Trophoblast cell (in vitro differentiated cells and primary cell): ENCODE data around the gene C16orf96.

Experiments used
- DNase-seq, 2 donors: peaks; one replicate each; pipeline ENCODE4 v3.0.0-alpha.2; 2016
- H2AFZ ChIP-seq: 2 replicates; pipeline ENCODE4 v1.6.1; 2013; ENCODE audit warnings: low read length, moderate library complexity, mild to moderate bottlenecking; ENCODE audit not compliant: insufficient read depth, poor library complexity
- H2AK5ac ChIP-seq: 2 replicates; pipeline ENCODE4 v1.6.1; 2013; ENCODE audit warnings: mild to moderate bottlenecking, low read length
- H2BK120ac ChIP-seq: 2 replicates; pipeline ENCODE4 v1.6.1; 2013; ENCODE audit warnings: low read length, mild to moderate bottlenecking, moderate library complexity; ENCODE audit not compliant: insufficient read depth, poor library complexity
- H2BK12ac ChIP-seq: 2 replicates; pipeline ENCODE4 v1.6.1; 2013; ENCODE audit warnings: mild to moderate bottlenecking, low read length, moderate library complexity
- H2BK5ac ChIP-seq: 2 replicates; pipeline ENCODE4 v1.6.1; 2013; ENCODE audit warnings: low read length, low read depth, moderate library complexity, mild to moderate bottlenecking; ENCODE audit not compliant: poor library complexity
- H3K14ac ChIP-seq: 2 replicates; pipeline ENCODE4 v1.6.1; 2013; ENCODE audit warnings: mild to moderate bottlenecking, low read length
- H3K18ac ChIP-seq: 2 replicates; pipeline ENCODE4 v1.6.1; 2013; ENCODE audit warnings: mild to moderate bottlenecking, low read length
- H3K23ac ChIP-seq: 2 replicates; pipeline ENCODE4 v1.6.1; 2013; ENCODE audit warnings: low read length
- H3K27ac ChIP-seq: 2 replicates; pipeline ENCODE4 v1.5.1; 2013; ENCODE audit warnings: low read depth, mild to moderate bottlenecking, inconsistent platforms, low read length, moderate library complexity
- H3K27me3 ChIP-seq: 2 replicates; pipeline ENCODE4 v1.6.1; 2013; ENCODE audit warnings: inconsistent platforms, mild to moderate bottlenecking, low read length, moderate library complexity; ENCODE audit not compliant: insufficient read depth
- H3K36me3 ChIP-seq, 2 experiments: 1 replicate in 1 of 2; 2 replicates in 1 of 2; pipeline ENCODE4 v1.6.1; 2013; ENCODE audit warnings: low read length in 2 of 2, mild to moderate bottlenecking in 2 of 2, moderate library complexity in 1 of 2; ENCODE audit not compliant: insufficient read depth in 2 of 2, control insufficient read depth in 1 of 2
- H3K4ac ChIP-seq: 2 replicates; pipeline ENCODE4 v1.6.1; 2013; ENCODE audit warnings: low read depth, mild to moderate bottlenecking, low read length, moderate library complexity
- H3K4me1 ChIP-seq, 2 experiments: 1 replicate in 1 of 2; 2 replicates in 1 of 2; pipeline ENCODE4 v1.6.1; 2013; ENCODE audit warnings: low read length in 2 of 2, mild to moderate bottlenecking in 2 of 2, moderate library complexity in 1 of 2; ENCODE audit not compliant: insufficient read depth in 2 of 2, control insufficient read depth in 1 of 2
- H3K4me2 ChIP-seq: 2 replicates; pipeline ENCODE4 v1.6.1; 2013; ENCODE audit warnings: inconsistent platforms, mild to moderate bottlenecking, low read length, moderate library complexity
- H3K4me3 ChIP-seq: 2 replicates; pipeline ENCODE4 v1.5.1; 2013; ENCODE audit warnings: mild to moderate bottlenecking, low read depth, low read length, inconsistent platforms
- H3K79me1 ChIP-seq: one replicate; pipeline ENCODE4 v1.6.1; 2013; ENCODE audit warnings: low read length
- H3K79me2 ChIP-seq: 2 replicates; pipeline ENCODE4 v1.6.1; 2013; ENCODE audit warnings: low read length, mild to moderate bottlenecking; ENCODE audit not compliant: control insufficient read depth, insufficient read depth, poor library complexity
- H3K9ac ChIP-seq: 2 replicates; pipeline ENCODE4 v1.6.1; 2013; ENCODE audit warnings: mild to moderate bottlenecking, low read length
- H3K9me3 ChIP-seq: 2 replicates; pipeline ENCODE4 v1.6.1; 2013; ENCODE audit warnings: low read depth, mild to moderate bottlenecking, control low read depth, inconsistent platforms, low read length; ENCODE audit not compliant: insufficient read depth
- H4K12ac ChIP-seq: 2 replicates; pipeline ENCODE4 v1.6.1; 2013; ENCODE audit warnings: low read depth, mild to moderate bottlenecking, low read length, moderate library complexity
- H4K8ac ChIP-seq: 2 replicates; pipeline ENCODE4 v1.6.1; 2013; ENCODE audit warnings: low read depth, mild to moderate bottlenecking, low read length, moderate library complexity
- H4K91ac ChIP-seq: one replicate; pipeline ENCODE4 v1.6.1; 2013; ENCODE audit warnings: low read depth, mild to moderate bottlenecking, low read length, moderate library complexity
- WGBS: extraction: QIAGEN DNeasy Blood & Tissue Kit; methylation state at CpG from one replicate; pipeline ENCODE4 v1.1.7; 2013; ENCODE audit warnings: missing lambda C conversion rate; ENCODE audit not compliant: insufficient read length, insufficient coverage; ENCODE audit errors: extremely low coverage; 5-methylcytosine and 5-hydroxymethylcytosine counted together

The C16orf96 gene

DNA sequence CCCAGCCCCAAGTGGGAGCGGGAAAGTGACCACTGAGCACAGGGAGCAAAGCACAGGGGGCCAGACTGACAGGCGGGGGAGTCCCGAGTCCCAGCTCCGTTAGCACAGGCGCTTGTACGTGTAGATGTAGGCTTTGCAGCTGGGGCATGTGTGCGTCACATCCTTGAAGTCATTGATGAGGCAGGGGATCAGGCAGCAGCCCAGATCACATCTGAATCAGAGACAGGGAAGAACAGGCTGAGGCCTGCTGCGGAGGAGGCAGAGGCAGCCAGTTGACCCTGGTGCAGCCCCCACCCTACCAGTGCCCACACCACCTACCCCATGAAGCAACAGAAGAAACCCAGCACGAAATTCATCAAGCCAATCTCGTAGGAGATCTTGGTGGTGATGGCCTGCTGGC lies 43.7 kb upstream of the C16orf96 start:
- H3K23ac ChIP-seq: no peak overlapping the region
- no peak overlapping the region for H3K18ac ChIP-seq
- H3K9me3 ChIP-seq: no peaks in the 10 kb centered on the region
- H2AFZ ChIP-seq: no peak overlapping the region
- H3K27me3 ChIP-seq: no peaks in the 10 kb centered on the region
- no peaks in the 10 kb centered on the region for H3K79me1 ChIP-seq
- H3K4me3 ChIP-seq: no peak overlapping the region
- no peak overlapping the region for H2BK120ac ChIP-seq
- H3K14ac ChIP-seq: no peak overlapping the region
- peaks cover 0 to 5% of the 10 kb centered on the region in 2 experiments for H3K4me1 ChIP-seq
- H3K36me3 ChIP-seq: peaks cover 56 to 60% of the 10 kb centered on the region in 2 experiments
- no peak overlapping the region for H2BK5ac ChIP-seq
- no CpG with 5 or more reads among the region's 10 CpGs for whole genome bisulfite sequencing
- no peaks in the 10 kb centered on the region for H3K79me2 ChIP-seq
- no peak overlapping the region for H3K9ac ChIP-seq
- H4K8ac ChIP-seq: no peak overlapping the region
- no peak overlapping the region for H2AK5ac ChIP-seq
- no peak for DNase-seq
- H4K91ac ChIP-seq: no peak overlapping the region
- no peak overlapping the region for H4K12ac ChIP-seq
- H3K4ac ChIP-seq: no peak overlapping the region
- H2BK12ac ChIP-seq: no peak overlapping the region
- no peak overlapping the region for H3K4me2 ChIP-seq
- no peak overlapping the region for H3K27ac ChIP-seq

DNA sequence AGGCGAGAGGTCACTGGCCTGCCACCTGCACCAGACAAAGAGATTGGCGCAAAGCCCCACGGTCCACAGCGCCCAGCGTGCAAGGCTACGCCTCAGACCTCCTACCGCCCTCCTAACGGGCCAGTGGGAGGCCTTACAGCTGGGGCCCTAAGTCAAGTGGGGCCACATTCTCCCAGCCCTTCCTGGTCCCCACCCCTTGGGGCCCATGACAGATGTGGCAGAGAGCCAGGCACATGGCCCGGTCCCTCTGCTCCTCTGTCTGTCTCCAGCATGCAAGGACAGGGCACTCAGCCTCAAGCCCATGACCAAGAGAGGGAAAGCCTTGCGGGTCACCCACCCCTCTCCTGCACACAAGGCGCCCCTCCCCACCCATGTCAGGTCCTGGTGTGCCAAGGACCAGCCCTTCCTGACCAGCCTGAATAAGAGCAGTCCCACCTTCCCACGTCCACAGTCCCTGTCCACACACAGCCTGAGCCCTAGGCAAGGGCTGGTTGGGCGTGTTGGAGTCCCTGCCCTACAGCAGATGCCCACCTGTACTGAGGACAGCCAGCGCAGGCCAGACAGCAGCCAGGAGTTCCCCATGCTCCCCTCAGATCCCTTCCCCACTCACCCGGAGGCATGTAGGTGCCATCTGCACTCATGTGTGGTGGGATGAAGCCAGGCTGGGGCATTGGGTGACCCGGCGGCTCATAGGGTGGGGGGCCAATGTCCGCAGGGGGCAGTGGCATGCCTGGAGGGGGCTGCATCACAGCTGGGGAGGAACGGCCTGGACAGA lies 42.9 kb upstream of the C16orf96 start:
- no peak overlapping the region for H4K8ac ChIP-seq
- H3K4ac ChIP-seq: no peak overlapping the region
- no peak overlapping the region for H2BK12ac ChIP-seq
- peaks cover 48 to 52% of the 10 kb centered on the region in 2 experiments for H3K36me3 ChIP-seq
- H3K9me3 ChIP-seq: no peaks in the 10 kb centered on the region
- no peak overlapping the region for H2BK5ac ChIP-seq
- no CpG with 5 or more reads among the region's 19 CpGs for WGBS
- H3K79me2 ChIP-seq: no peaks in the 10 kb centered on the region
- no peak overlapping the region for H2BK120ac ChIP-seq
- H2AFZ ChIP-seq: no peak overlapping the region
- H3K79me1 ChIP-seq: no peaks in the 10 kb centered on the region
- no peak overlapping the region for H3K27ac ChIP-seq
- no peaks in the 10 kb centered on the region for H3K27me3 ChIP-seq
- H3K23ac ChIP-seq: no peak overlapping the region
- no peak overlapping the region for H3K14ac ChIP-seq
- H3K4me2 ChIP-seq: no peak overlapping the region
- DNase-seq: no peak
- H2AK5ac ChIP-seq: no peak overlapping the region
- H3K4me3 ChIP-seq: no peak overlapping the region
- no peak overlapping the region for H4K91ac ChIP-seq
- H3K18ac ChIP-seq: no peak overlapping the region
- H4K12ac ChIP-seq: no peak overlapping the region
- no peak overlapping the region for H3K9ac ChIP-seq
- peaks cover 0 to 5% of the 10 kb centered on the region in 2 experiments for H3K4me1 ChIP-seq

DNA sequence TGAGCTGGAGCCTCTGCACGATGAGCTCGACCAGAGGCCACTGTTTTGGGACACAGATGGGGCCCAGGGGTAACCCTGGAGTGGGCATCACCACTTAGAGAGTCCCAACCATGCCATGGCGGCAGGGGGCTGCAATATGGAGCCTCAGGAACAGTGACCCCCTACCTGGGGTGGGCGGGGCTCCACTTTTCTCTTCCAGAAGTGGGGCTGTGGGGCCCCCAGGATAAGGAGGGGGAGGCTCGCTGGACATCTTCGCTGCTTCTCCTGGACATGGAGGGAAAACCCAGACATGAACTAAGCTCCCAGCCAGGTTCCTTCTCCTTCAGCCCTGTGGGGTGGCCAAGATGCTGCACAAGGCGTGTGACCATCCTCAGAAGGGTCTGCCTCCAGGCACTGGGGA lies 42.3 kb upstream of the C16orf96 start:
- H3K79me2 ChIP-seq: no peaks in the 10 kb centered on the region
- H3K4me2 ChIP-seq: no peak overlapping the region
- H2BK120ac ChIP-seq: no peak overlapping the region
- H3K4me3 ChIP-seq: no peak overlapping the region
- no peak overlapping the region for H4K12ac ChIP-seq
- no peak overlapping the region for H2BK5ac ChIP-seq
- H2AFZ ChIP-seq: no peak overlapping the region
- H3K18ac ChIP-seq: no peak overlapping the region
- H3K27me3 ChIP-seq: no peaks in the 10 kb centered on the region
- no peak overlapping the region for H3K9ac ChIP-seq
- H2AK5ac ChIP-seq: no peak overlapping the region
- H3K4ac ChIP-seq: no peak overlapping the region
- H3K4me1 ChIP-seq: peaks cover 0 to 5% of the 10 kb centered on the region in 2 experiments
- no peak overlapping the region for H3K27ac ChIP-seq
- peaks cover 43 to 46% of the 10 kb centered on the region in 2 experiments for H3K36me3 ChIP-seq
- WGBS: no CpG with 5 or more reads among the region's 7 CpGs
- no peak overlapping the region for H3K14ac ChIP-seq
- H2BK12ac ChIP-seq: no peak overlapping the region
- no peak overlapping the region for H4K8ac ChIP-seq
- no peak for DNase-seq
- no peak overlapping the region for H4K91ac ChIP-seq
- no peaks in the 10 kb centered on the region for H3K9me3 ChIP-seq
- H3K23ac ChIP-seq: no peak overlapping the region
- no peaks in the 10 kb centered on the region for H3K79me1 ChIP-seq

DNA sequence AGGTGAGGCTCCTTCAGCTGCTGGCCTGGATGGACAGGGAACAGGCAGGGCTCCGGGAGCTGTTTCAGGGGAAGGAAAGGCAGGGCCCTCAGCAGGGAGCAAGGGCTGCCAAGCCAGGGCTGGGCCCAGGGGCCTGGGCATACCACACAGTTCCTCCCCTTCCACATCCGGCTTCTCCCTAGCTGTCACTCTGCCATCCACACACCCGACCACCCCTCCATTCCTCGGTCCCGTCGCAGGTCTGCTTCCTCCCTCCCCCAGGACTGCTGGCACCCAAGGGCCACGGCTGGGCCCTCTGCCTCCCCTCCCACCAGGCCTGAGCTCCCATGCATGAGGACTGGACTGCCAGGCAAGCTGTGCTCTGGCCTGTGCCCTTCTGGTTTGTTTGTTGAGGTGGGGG lies 41.5 kb upstream of the C16orf96 start:
- Histone ChIP-seq H3K4me3 (peak overlapping the region; percentile 41), H3K4me1 (peaks cover 0 to 5% of the 10 kb centered on the region in 2 experiments), H3K79me2 (no peaks in the 10 kb centered on the region), H3K18ac (no peak overlapping the region), H2BK12ac (no peak overlapping the region), H4K12ac (no peak overlapping the region), H3K14ac (no peak overlapping the region), H4K8ac (no peak overlapping the region), H2BK5ac (no peak overlapping the region), H2BK120ac (no peak overlapping the region), H3K27ac (no peak overlapping the region), H3K9ac (no peak overlapping the region), H3K36me3 (peaks cover 36 to 42% of the 10 kb centered on the region in 2 experiments), H3K23ac (no peak overlapping the region), H3K9me3 (no peaks in the 10 kb centered on the region), H3K79me1 (no peaks in the 10 kb centered on the region), H2AK5ac (no peak overlapping the region), H3K4ac (no peak overlapping the region), H4K91ac (no peak overlapping the region), H2AFZ (no peak overlapping the region), H3K4me2 (no peak overlapping the region), H3K27me3 (no peaks in the 10 kb centered on the region)
- DNase-seq: no peak
- no CpG with 5 or more reads among the region's 7 CpGs for WGBS
